Stomach (tissue), 9 donors: ENCODE results near the gene SPACA9. TPM values are rescaled to one million over a fixed set of nuclear protein-coding genes. Genes with fewer than 3 reads are reported as not detected.

Source experiments
- DNase-seq, 2 donors: peaks; one replicate each; pipeline versions ENCODE4 v3.0.0 to v3.0.0-alpha.2; 2013 to 2019
- H3K27ac ChIP-seq, 5 donors: fragments of 200-600 bp in 4 of 5; sonication (generic) in 4 of 5; one replicate each; pipeline ENCODE4 v1.5.1; 2013 to 2019; ENCODE audit warnings: mild to moderate bottlenecking in 1 of 5, moderate library complexity in 1 of 5
- H3K27me3 ChIP-seq, 3 donors: fragments of 200-600 bp; sonication (generic); one replicate each; pipeline ENCODE4 v1.5.1; 2017 to 2019; ENCODE audit warnings: mixed run types in 1 of 3
- H3K36me3 ChIP-seq, 4 donors: fragments of 200-600 bp; sonication (generic); 1 replicate in 3 of 4; 2 replicates in 1 of 4; pipeline ENCODE4 v1.5.1; 2016 to 2019
- H3K4me1 ChIP-seq, 4 donors: fragments of 200-600 bp; sonication (generic); one replicate each; pipeline ENCODE4 v1.5.1; 2016 to 2019
- H3K4me3 ChIP-seq, 4 donors: fragments of 200-600 bp; sonication (generic) in 3 of 4; one replicate each; pipeline ENCODE4 v1.5.1; 2016 to 2019; ENCODE audit warnings: mild to moderate bottlenecking in 1 of 4
- H3K9me3 ChIP-seq, 4 donors: fragments of 200-600 bp; sonication (generic); one replicate each; pipeline ENCODE4 v1.5.1; 2016 to 2019
- EP300 ChIP-seq: sonication (generic); formaldehyde crosslinking; IDR thresholded peaks from one replicate; pipeline ENCODE4 v1.6.1; 2017; ENCODE audit warnings: antibody characterized with exemption
- POLR2A ChIP-seq, 4 donors: fragments of 450-650 bp; IDR thresholded peaks; one replicate each; pipeline ENCODE4 v1.6.1; 2016; ENCODE audit warnings: antibody characterized with exemption in 4 of 4, control low read depth in 2 of 4, mild to moderate bottlenecking in 1 of 4, moderate library complexity in 1 of 4
- POLR2AphosphoS5 ChIP-seq, 3 donors: sonication (generic); formaldehyde crosslinking; IDR thresholded peaks; one replicate each; pipeline ENCODE4 v1.6.1; 2016; ENCODE audit warnings: antibody characterized with exemption in 3 of 3
- WGBS, 5 donors: extraction: QIAGEN DNeasy Blood & Tissue Kit in 3 of 5; methylation state at CpG; one replicate each; pipeline versions ENCODE4 v1.1.5 to v1.1.7; 2013 to 2018; 5-methylcytosine and 5-hydroxymethylcytosine counted together
- intact Hi-C: fragments of 100-400 bp; cut with DNase I; formaldehyde crosslinking; loops from one replicate; pipeline ENCODE4 v1.15.1; 2023; ENCODE audit warnings: low total_unique reads
- polyA plus RNA-seq, 3 donors: library from polyadenylated mRNA; stranded (reverse); fragments of 200-250 nt; gene quantifications; one replicate each; pipeline ENCODE4 v1.2.3, GENCODE V29; 2013
- total RNA-seq, 5 donors: library from RNA; depleted of rRNA; stranded (reverse); fragments of >200 nt; gene quantifications; one replicate each; pipeline versions ENCODE4 v1.1.0 to v1.2.3, GENCODE V29; 2014 to 2016
- TF ChIP-seq, protein P1 (sequence below), 7 experiments: fragments of 450-650 bp in 4 of 7; fragments of 200-600 bp in 3 of 7; sonication (generic) in 3 of 7; IDR thresholded peaks; one replicate each; pipeline ENCODE4 v1.5.1; 2016 to 2019; ENCODE audit warnings: antibody characterized with exemption in 7 of 7, control low read depth in 2 of 7, mild to moderate bottlenecking in 1 of 7
- donor health status: healthy with polysubstance abuse.
- donor health status: Bipolar disorder and iron deficiency.
- donor health status: healthy.

SPACA9 gene
- total and polyA plus RNA-seq, 8 donors, result 0.29 to 4.8 (median 2.0) TPM; not detected in 2

GRCh38 chr9:132910376-132910775 lies 31.7 kb downstream of the SPACA9 start:
- Histone ChIP-seq H3K9me3 (no peaks in the 10 kb centered on the region), H3K27ac (no peak overlapping the region), H3K27me3 (no peaks in the 10 kb centered on the region), H3K4me3 (no peak overlapping the region), H3K4me1 (no peaks in the 10 kb centered on the region), H3K36me3 (peaks cover 42 to 98% (median 94%) of the 10 kb centered on the region in 4 donors)
- 92 to 94% (median 94%) methylated on average over 6 of the region's 6 CpGs for WGBS, 5 donors
- TF ChIP-seq POLR2AphosphoS5 (IDR thresholded peaks at IDR 0.05) (no peak), EP300 (no peak), POLR2A (IDR thresholded peaks at IDR 0.05) (no peak)
- TF ChIP-seq, protein P1, sequence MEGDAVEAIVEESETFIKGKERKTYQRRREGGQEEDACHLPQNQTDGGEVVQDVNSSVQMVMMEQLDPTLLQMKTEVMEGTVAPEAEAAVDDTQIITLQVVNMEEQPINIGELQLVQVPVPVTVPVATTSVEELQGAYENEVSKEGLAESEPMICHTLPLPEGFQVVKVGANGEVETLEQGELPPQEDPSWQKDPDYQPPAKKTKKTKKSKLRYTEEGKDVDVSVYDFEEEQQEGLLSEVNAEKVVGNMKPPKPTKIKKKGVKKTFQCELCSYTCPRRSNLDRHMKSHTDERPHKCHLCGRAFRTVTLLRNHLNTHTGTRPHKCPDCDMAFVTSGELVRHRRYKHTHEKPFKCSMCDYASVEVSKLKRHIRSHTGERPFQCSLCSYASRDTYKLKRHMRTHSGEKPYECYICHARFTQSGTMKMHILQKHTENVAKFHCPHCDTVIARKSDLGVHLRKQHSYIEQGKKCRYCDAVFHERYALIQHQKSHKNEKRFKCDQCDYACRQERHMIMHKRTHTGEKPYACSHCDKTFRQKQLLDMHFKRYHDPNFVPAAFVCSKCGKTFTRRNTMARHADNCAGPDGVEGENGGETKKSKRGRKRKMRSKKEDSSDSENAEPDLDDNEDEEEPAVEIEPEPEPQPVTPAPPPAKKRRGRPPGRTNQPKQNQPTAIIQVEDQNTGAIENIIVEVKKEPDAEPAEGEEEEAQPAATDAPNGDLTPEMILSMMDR (IDR thresholded peaks at IDR 0.05), result no peak
- intact Hi-C loops, result no loop called here
- DNase-seq, result no peak

DNA sequence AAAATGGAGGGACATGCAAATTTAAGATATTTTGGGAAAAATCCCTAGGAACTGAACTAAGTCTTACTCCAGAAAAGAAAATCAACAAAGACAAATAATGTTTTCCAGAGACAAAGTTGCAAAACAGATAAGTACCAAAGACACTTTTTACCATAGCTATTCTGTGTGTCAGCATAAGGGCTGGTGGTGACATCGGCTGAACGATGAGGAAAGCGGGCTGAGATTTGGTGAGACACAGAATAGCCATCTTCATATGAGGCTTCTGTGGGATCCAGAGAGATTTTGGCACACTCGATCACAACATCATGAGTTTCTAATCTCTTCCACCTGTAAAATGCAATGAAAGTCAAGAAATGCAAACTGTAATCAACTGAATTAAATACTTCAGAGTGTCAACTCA lies 33.4 kb downstream of the SPACA9 start:
- no peak for DNase-seq
- no peaks in the 10 kb centered on the region for H3K27me3 ChIP-seq
- intact Hi-C loops, result no loop called here

GRCh38 chr9:132914924-132915323 lies 36.2 kb downstream of the SPACA9 start:
- DNase-seq, result no peak
- TF ChIP-seq, protein P1 (IDR thresholded peaks at IDR 0.05), result no peak
- TF ChIP-seq POLR2A (IDR thresholded peaks at IDR 0.05) (no peak), EP300 (no peak), POLR2AphosphoS5 (IDR thresholded peaks at IDR 0.05) (no peak)
- H3K27ac ChIP-seq, result no peak overlapping the region
- no peaks in the 10 kb centered on the region for H3K9me3 ChIP-seq
- no peak overlapping the region for H3K4me3 ChIP-seq
- WGBS, 5 donors, result 91 to 97% (median 96%) methylated on average over 6 of the region's 6 CpGs
- H3K4me1 ChIP-seq, result no peaks in the 10 kb centered on the region
- peaks cover 41 to 98% (median 94%) of the 10 kb centered on the region in 4 donors for H3K36me3 ChIP-seq
- intact Hi-C loops, result no loop called here
- no peaks in the 10 kb centered on the region for H3K27me3 ChIP-seq

More for the DNA sequence above, 33.4 kb downstream of the SPACA9 start:
- Histone ChIP-seq H3K4me1 (no peaks in the 10 kb centered on the region), H3K4me3 (no peak overlapping the region), H3K9me3 (no peaks in the 10 kb centered on the region), H3K27ac (no peak overlapping the region), H3K36me3 (peaks cover 36 to 98% (median 94%) of the 10 kb centered on the region in 4 donors)
- 78 to 88% (median 83%) methylated on average over 4 of the region's 4 CpGs for WGBS, 5 donors
- TF ChIP-seq POLR2A (IDR thresholded peaks at IDR 0.05), result no peak
- TF ChIP-seq EP300, result no peak
- no peak for TF ChIP-seq POLR2AphosphoS5 (IDR thresholded peaks at IDR 0.05)
- TF ChIP-seq, protein P1 (IDR thresholded peaks at IDR 0.05), result no peak

GRCh38 chr9:132919614-132920268 lies 41.0 kb downstream of the SPACA9 start:
- intact Hi-C loops, result no loop called here
- no peak overlapping the region for H3K27ac ChIP-seq
- H3K9me3 ChIP-seq, result no peaks in the 10 kb centered on the region
- H3K36me3 ChIP-seq, result peaks cover 58 to 100% (median 99%) of the 10 kb centered on the region in 4 donors
- no peaks in the 10 kb centered on the region for H3K27me3 ChIP-seq
- no peaks in the 10 kb centered on the region for H3K4me1 ChIP-seq
- H3K4me3 ChIP-seq, result no peak overlapping the region
- WGBS, 5 donors, result 94 to 97% (median 95%) methylated on average over 7 of the region's 7 CpGs
- no peak for DNase-seq
- TF ChIP-seq, protein P1 (IDR thresholded peaks at IDR 0.05), result no peak
- TF ChIP-seq EP300 (no peak), POLR2A (IDR thresholded peaks at IDR 0.05) (no peak), POLR2AphosphoS5 (IDR thresholded peaks at IDR 0.05) (no peak)
